Measurements from ENCODE around the gene PGAP2. TPM values are rescaled to one million over a fixed set of nuclear protein-coding genes. Genes with fewer than 3 reads are reported as not detected.

The PGAP2 gene
- total RNA-seq, 1 donor from 2014 or later: 43.1 TPM

DNA sequence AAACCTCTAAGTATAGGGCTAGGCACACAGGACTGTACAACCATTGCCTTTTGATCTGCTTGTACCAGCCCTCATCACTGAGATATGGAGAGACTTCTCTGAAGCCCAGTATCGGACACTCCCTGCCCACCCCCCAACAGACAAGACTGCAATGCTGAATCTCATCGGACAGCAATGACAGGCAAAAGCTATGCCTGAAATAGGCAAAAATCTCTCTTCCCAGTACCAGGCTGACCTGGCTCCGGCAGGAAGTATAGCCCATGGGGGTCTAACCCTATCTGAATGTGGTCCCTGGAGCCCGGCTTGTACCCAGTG is 25.9 kb downstream of the PGAP2 start:
- peaks cover 29% of the 10 kb centered on the region for H3K4me1 Mint-ChIP-seq (ENCODE audit: unreplicated experiment)
- H3K27ac Mint-ChIP-seq: no peak overlapping the region
- H3K27me3 Mint-ChIP-seq: no peaks in the 10 kb centered on the region
- peaks cover 17% of the 10 kb centered on the region for H3K36me3 Mint-ChIP-seq
- DNase-seq (ENCODE audit: extremely low spot score, unreplicated experiment): no peak
- TF ChIP-seq, protein P1, sequence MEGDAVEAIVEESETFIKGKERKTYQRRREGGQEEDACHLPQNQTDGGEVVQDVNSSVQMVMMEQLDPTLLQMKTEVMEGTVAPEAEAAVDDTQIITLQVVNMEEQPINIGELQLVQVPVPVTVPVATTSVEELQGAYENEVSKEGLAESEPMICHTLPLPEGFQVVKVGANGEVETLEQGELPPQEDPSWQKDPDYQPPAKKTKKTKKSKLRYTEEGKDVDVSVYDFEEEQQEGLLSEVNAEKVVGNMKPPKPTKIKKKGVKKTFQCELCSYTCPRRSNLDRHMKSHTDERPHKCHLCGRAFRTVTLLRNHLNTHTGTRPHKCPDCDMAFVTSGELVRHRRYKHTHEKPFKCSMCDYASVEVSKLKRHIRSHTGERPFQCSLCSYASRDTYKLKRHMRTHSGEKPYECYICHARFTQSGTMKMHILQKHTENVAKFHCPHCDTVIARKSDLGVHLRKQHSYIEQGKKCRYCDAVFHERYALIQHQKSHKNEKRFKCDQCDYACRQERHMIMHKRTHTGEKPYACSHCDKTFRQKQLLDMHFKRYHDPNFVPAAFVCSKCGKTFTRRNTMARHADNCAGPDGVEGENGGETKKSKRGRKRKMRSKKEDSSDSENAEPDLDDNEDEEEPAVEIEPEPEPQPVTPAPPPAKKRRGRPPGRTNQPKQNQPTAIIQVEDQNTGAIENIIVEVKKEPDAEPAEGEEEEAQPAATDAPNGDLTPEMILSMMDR (conservative IDR thresholded peaks at IDR 0.05): no peak
- no peaks in the 10 kb centered on the region for H3K9me3 Mint-ChIP-seq
- no peak overlapping the region for H3K4me3 Mint-ChIP-seq

DNA sequence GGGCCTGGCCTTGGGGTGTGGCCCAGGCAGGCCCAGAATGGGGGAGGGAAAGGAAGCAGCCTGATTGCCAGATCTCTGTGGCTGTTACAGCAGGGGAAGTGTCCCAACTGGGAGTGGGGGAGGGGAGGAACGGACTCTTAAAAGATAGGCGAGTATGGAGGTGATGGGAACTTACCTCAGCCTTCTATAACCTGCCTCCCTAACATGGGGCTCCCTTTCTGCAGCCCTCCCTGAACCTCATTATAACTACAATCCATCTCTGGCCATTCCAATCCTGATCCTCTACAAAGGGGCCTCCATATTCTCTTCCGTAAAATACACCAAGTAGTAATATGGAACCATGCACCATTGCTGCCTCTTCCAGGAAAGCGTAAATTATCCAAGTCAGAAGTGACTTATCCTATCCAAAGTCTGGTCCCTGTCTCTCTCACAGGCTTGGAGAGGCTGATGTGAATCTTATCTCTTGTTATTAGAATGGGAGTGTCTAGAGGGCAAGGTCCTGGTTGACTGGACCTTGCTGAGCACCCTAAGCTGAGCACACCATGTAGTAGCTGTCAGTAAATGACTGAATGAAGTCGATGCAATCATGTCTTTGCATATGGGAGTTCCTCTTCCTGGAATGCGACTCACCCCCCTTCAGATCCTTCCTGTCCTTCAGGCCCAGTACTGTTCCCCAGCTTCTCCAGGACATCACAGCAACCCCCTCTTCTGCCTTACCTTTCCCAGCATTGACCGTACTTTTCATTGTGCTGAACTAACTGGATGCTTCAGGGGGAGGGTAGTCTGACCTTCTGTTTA is 26.5 kb downstream of the PGAP2 start:
- Mint-ChIP-seq H3K27ac (peak overlapping the region; percentile 26), H3K27me3 (no peaks in the 10 kb centered on the region), H3K36me3 (peaks cover 17% of the 10 kb centered on the region), H3K4me3 (no peak overlapping the region), H3K4me1 (ENCODE audit: unreplicated experiment) (peaks cover 34% of the 10 kb centered on the region), H3K9me3 (no peaks in the 10 kb centered on the region)
- no peak for DNase-seq (ENCODE audit: extremely low spot score, unreplicated experiment)
- TF ChIP-seq, protein P1 (conservative IDR thresholded peaks at IDR 0.05): no peak

- Mint-ChIP-seq H3K4me3 (no peak overlapping the region), H3K27ac (peak overlapping the region; percentile 26), H3K4me1 (ENCODE audit: unreplicated experiment) (peaks cover 37% of the 10 kb centered on the region), H3K36me3 (peaks cover 16% of the 10 kb centered on the region), H3K9me3 (no peaks in the 10 kb centered on the region), H3K27me3 (no peaks in the 10 kb centered on the region)
- DNase-seq (ENCODE audit: extremely low spot score, unreplicated experiment): no peak
- TF ChIP-seq, protein P1 (conservative IDR thresholded peaks at IDR 0.05): no peak
Observed at GRCh38 chr11:3835751-3836150, 27.4 kb downstream of the PGAP2 start.

DNA sequence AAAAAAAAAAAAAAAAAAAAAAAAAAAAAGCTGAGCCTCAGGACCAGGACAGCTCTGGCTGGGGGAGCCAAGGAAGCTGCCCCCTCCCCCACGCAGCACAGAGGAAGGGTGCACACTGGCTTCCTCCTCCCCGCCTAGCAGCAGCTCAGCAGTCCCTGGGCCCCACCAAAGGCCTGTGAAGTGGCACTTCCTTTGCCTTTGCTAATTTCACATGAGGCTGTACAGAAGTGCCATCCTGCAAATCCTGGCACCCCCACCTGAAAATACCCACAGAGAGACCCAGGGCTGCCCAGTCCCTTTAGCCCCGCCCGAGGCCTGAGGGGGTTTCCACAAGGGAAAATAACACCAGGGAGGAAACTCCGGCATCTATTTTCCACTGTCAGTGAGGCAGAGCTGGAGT is 28.5 kb downstream of the PGAP2 start:
- Mint-ChIP-seq H3K27me3 (no peaks in the 10 kb centered on the region), H3K36me3 (peaks cover 10% of the 10 kb centered on the region), H3K27ac (no peak overlapping the region), H3K9me3 (no peaks in the 10 kb centered on the region), H3K4me1 (ENCODE audit: unreplicated experiment) (peaks cover 35% of the 10 kb centered on the region), H3K4me3 (no peak overlapping the region)
- TF ChIP-seq, protein P1 (conservative IDR thresholded peaks at IDR 0.05): no peak
- DNase-seq (ENCODE audit: extremely low spot score, unreplicated experiment): no peak

DNA sequence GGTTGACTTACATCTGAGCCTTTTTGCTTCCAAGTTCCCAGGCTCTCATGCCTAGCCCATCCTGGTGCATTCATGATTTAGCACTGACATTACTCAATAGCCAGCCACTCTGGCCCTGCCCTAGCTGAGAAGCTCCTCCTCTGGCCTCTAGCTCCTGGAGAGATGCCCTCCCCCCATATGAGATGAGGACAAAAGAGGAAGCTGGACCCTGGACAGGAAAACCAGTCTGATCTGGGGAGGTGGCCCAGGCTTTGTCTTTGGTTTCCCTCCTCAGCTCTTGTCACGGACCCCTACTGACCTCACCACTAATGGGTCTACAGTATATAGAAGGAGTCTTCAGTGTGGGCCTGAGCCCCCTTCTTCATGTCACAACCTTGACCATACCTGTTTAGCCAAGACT is 29.4 kb downstream of the PGAP2 start:
- Mint-ChIP-seq H3K9me3 (no peaks in the 10 kb centered on the region), H3K36me3 (peaks cover 10% of the 10 kb centered on the region), H3K4me1 (ENCODE audit: unreplicated experiment) (peaks cover 35% of the 10 kb centered on the region), H3K27ac (peak overlapping the region; percentile 73), H3K4me3 (no peak overlapping the region), H3K27me3 (no peaks in the 10 kb centered on the region)
- DNase-seq (ENCODE audit: extremely low spot score, unreplicated experiment): no peak
- TF ChIP-seq, protein P1 (conservative IDR thresholded peaks at IDR 0.05): no peak

Data from type B pancreatic cell (in vitro differentiated cells).